RWPE1 (cell line): ENCODE results near the gene CPED1.

Experiments used
- CTCF ChIA-PET: fragments of 350-600 bp; sonication (Branson Sonifier 250); formaldehyde crosslinking; extraction: SDS; loops from one replicate; lab custom pipeline; 2021; lab: Yijun Ruan, JAX
- POLR2A ChIA-PET: fragments of 400-600 bp; formaldehyde crosslinking; extraction: SDS; loops from one replicate; lab custom pipeline; 2020; ENCODE audit warnings: antibody characterized with exemption; ENCODE audit not compliant: low non-redundant PET; lab: Yijun Ruan, JAX
- DNase-seq: peaks from one replicate; pipeline ENCODE4 v3.0.0; 2012; ENCODE audit warnings: low spot score
- H3K27ac ChIP-seq: fragments of 450-650 bp; 2 replicates; pipeline ENCODE4 v1.5.1; 2017
- TF ChIP-seq, protein P1 (sequence below): fragments of 450-650 bp; conservative IDR thresholded peaks from 2 replicates; pipeline ENCODE4 v1.5.1; 2017; ENCODE audit warnings: low read depth, mild to moderate bottlenecking

CPED1 gene

DNA sequence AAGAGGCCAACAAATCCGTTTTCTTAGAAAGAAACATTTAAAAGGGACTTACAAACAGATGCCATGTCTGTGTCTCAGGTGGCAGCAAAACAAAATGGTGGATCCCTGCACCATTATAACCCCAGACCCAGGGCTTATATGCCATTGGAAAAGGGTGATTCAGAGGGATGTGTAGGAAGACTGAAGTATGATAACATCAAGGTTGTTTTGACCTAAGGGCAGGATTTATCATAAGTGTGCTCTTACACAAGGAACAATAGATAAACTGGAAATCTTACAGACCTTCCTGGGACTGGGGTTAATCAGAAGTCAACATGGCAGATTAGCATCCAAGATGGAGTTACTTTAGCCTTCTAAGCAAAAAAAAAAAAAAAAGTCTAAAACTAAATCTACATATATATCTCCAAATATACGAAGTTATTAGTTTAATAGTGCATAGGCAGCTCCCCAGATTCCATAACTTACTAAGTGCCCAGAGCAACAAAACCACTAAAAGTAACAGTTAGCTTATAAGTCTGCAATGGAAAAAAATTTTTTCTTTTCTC, 306.0 kb downstream of the CPED1 start:
- TF ChIP-seq, protein P1, sequence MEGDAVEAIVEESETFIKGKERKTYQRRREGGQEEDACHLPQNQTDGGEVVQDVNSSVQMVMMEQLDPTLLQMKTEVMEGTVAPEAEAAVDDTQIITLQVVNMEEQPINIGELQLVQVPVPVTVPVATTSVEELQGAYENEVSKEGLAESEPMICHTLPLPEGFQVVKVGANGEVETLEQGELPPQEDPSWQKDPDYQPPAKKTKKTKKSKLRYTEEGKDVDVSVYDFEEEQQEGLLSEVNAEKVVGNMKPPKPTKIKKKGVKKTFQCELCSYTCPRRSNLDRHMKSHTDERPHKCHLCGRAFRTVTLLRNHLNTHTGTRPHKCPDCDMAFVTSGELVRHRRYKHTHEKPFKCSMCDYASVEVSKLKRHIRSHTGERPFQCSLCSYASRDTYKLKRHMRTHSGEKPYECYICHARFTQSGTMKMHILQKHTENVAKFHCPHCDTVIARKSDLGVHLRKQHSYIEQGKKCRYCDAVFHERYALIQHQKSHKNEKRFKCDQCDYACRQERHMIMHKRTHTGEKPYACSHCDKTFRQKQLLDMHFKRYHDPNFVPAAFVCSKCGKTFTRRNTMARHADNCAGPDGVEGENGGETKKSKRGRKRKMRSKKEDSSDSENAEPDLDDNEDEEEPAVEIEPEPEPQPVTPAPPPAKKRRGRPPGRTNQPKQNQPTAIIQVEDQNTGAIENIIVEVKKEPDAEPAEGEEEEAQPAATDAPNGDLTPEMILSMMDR: no peak
- CTCF ChIA-PET: interaction anchor here (0.6 kb wide), 1 partner anchor 308 kb away, joined by 5 read pairs; no protein-coding TSS in a partner anchor
- H3K27ac ChIP-seq: no peak overlapping the region
- POLR2A ChIA-PET: no interaction called here
- no peak for DNase-seq

DNA sequence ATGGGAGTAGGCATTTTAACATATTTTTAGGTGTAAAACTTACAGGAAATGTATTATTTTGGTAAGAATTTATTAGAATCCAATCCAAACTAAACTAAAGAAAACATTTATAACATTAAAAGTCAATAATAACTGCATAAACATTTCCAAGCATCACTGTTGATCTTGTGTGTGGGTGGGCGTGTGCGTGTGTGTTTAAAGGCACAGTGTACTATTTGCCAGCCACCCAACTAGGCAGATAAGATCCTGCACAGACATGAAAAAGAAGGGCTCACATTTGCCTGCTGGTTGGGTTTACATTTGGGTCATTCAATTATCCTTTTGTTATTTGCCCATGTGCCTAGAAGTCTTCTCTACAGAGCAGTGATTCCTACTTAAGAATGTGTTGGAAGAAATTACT, 309.3 kb downstream of the CPED1 start:
- CTCF ChIA-PET: no interaction called here
- H3K27ac ChIP-seq: no peak overlapping the region
- DNase-seq: no peak
- TF ChIP-seq, protein P1: no peak
- POLR2A ChIA-PET: no interaction called here

DNA sequence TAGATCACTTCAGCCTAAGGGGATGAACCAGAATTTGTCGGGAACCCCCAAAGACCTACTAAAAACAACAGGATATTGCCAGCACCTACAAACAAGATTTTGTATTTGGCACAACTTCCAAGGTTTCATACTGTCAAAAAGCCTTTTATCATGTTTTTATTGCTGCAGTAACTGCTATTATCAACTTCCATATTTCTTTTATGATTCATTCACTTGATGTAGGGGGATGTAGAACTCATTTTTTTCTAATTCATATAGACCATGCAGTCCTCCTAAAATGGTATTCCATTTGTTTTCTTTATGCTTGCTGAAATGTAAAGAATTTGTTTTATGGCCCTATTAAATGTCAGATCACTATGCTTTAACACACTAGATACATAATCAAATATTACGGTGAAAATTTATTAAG, 310.3 kb downstream of the CPED1 start:
- CTCF ChIA-PET: no interaction called here
- TF ChIP-seq, protein P1: no peak
- POLR2A ChIA-PET: no interaction called here
- H3K27ac ChIP-seq: no peak overlapping the region
- no peak for DNase-seq

DNA sequence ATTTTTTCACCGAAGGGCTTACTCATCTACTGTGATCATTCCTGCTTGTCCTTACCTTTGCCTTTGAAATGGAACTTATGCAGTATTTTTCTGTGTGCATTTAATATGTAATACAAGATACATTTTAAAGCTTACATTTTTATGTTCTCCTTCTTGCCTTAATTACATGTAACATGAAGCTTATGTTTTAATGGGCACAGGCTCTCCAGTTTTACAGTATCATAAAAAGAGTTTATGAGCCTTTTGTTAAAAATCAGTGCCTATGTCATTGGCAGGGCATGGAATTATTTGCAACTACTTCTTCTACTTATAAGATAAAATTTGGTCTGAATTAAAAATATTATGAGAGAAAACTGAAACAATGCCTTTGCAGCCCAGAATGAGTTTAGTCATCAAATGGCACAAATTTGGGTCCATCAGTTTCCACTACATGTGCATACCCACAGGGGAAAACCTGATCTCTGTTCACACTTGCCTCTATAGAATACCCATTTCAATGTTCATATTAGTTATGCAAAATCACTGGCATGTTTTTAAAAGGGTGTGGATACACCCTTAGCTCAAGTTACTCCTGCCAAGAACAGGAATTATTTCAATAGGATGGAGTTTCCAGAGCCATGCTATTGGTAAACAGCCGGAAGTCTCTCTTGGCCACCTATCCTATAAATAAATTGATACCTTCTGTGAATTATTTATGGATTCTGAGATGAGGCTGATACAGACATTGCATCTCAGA, 312.3 kb downstream of the CPED1 start:
- H3K27ac ChIP-seq: no peak overlapping the region
- ChIA-PET POLR2A (no interaction called here), CTCF (no interaction called here)
- DNase-seq: no peak
- TF ChIP-seq, protein P1: no peak

DNA sequence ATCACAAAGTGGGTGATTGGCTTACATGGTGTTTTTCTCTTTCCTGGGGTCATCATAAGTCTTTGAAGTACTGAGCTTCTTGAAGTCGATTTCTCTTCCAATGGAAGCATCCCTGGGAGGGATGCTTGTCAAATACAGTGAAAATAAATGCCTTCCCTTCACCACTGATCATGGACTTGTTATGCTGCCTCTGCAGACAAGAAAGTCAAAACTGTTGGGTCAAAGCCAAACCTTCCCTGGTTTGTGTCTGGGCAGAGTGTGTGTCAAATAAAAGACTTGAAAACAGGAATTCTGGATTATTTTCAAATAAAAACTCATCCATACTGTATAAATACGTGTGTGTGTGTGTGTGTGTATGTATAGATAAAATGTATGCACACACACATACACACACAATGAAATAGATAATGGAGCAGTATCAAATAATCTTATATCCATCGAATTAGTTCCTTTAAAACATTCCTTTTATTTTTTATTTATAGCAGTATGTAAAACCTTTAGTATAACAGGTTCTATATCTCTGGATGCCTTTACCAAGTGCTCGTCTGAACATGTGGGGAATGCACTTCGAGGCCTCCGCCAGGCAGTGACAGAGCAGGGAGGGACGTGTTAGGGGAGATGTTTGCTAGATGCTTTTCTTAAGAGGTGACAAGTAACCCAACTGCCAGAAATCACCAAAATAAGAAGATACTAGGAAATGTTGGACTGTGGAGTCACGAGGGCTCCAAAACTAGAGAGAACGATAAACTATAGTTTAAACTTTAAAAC, 313.1 kb downstream of the CPED1 start:
- ChIA-PET POLR2A (no interaction called here), CTCF (no interaction called here)
- no peak overlapping the region for H3K27ac ChIP-seq
- DNase-seq: no peak
- TF ChIP-seq, protein P1: no peak

DNA sequence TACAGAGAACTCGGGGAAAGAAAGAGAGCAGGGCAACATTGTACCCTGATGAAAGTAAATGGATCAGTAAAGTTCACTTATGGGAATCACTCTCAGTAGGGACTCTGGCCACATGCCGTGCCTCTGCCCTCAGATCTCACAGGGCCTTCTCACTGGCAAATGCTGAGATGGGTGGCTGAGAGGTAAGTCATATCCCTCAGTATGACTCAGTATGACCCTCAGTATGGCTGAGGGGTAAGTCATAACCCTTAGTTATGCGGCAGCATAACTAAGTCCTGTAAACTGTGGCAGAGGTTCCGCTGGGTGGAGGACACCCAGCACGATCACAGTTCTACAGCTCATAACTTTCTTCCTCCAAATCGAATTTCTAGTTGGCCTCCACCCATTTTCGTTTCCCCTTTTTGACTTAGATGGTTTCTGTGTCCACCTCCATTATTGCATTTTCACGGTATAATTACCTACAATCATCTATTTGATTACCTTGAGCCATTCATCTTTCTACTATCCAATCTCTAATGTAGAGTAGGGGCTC, 313.8 kb downstream of the CPED1 start:
- TF ChIP-seq, protein P1: no peak
- ChIA-PET POLR2A (no interaction called here), CTCF (interaction anchor here (0.5 kb wide), 1 partner anchor 59 kb away, joined by 3 read pairs; no protein-coding TSS in a partner anchor)
- no peak overlapping the region for H3K27ac ChIP-seq
- no peak for DNase-seq
